Anterior cingulate cortex (tissue), 58 donors: Measurements from ENCODE around the gene CLIP3.
"Not testable (repeated sequence)": the region's sequence is repeated elsewhere in the genome, so short reads cannot be mapped to it uniquely, and the experiment has no call there.

Experiments
- DNase-seq, 58 donors: peaks; one replicate each; lab custom pipeline; 2025; lab: John Stamatoyannopoulos, UW

Gene CLIP3

GRCh38 chr19:36032251-36033104, at the start of gene CLIP3:
TSS of gene CLIP3 (minus strand) at chr19:36032873. CDS start at chr19:36032357, 516 bp downstream.
- peak; percentile 18 to 92 (median 78) for DNase-seq

- no peak for DNase-seq
Observed at GRCh38 chr19:36081894-36082293, 49.2 kb upstream of the CLIP3 start.

- peak in 42 of 58 donors; percentile 1 to 90 (median 48) for DNase-seq
Observed at GRCh38 chr19:36081385-36081784, 48.7 kb upstream of the CLIP3 start.

- no peak for DNase-seq
Observed at GRCh38 chr19:36079389-36079945, 46.8 kb upstream of the CLIP3 start.

- no peak for DNase-seq
Observed at GRCh38 chr19:36073121-36073876, 40.6 kb upstream of the CLIP3 start.

GRCh38 chr19:36072081-36072480, 39.4 kb upstream of the CLIP3 start:
- DNase-seq, result no peak

- DNase-seq, result not testable (repeated sequence)
Observed at GRCh38 chr19:36068810-36069499, 36.3 kb upstream of the CLIP3 start.

GRCh38 chr19:36067681-36068080, 35.0 kb upstream of the CLIP3 start:
- no peak for DNase-seq

GRCh38 chr19:36064826-36065225, 32.2 kb upstream of the CLIP3 start:
- DNase-seq, result no peak

GRCh38 chr19:36061367-36061766, 28.7 kb upstream of the CLIP3 start:
- no peak for DNase-seq

- DNase-seq, result peak in 51 of 58 donors; percentile 4 to 78 (median 54)
Observed at GRCh38 chr19:36060430-36060829, 27.8 kb upstream of the CLIP3 start.

GRCh38 chr19:36059180-36059910, 26.7 kb upstream of the CLIP3 start:
- DNase-seq, result no peak

GRCh38 chr19:36058481-36059179, 26.0 kb upstream of the CLIP3 start:
- no peak for DNase-seq

- peak in 56 of 58 donors; percentile 91 to 99 (median 97) for DNase-seq
Observed at GRCh38 chr19:36054733-36055686, 22.3 kb upstream of the CLIP3 start, which contains the start of gene WDR62. TSS of gene WDR62 (plus strand) at chr19:36054897. CDS start at chr19:36054972, 75 bp downstream.

- DNase-seq, result peak; percentile 95 to 100 (median 99)
Observed at GRCh38 chr19:36054119-36054732, 21.6 kb upstream of the CLIP3 start, which contains the start of gene THAP8. TSS of gene THAP8 (minus strand) at chr19:36054285. CDS start at chr19:36054217, 68 bp downstream.

GRCh38 chr19:36051637-36052036, 19.0 kb upstream of the CLIP3 start:
- DNase-seq, result no peak

GRCh38 chr19:36051236-36051635, 18.6 kb upstream of the CLIP3 start:
- peak in 6 of 58 donors; percentile 3 to 19 (median 12) for DNase-seq
